GM18511 (cell line): ENCODE results near the gene SLC3A2.

Source experiments
- ATAC-seq: cut with Tn5 transposase; IDR thresholded peaks from one replicate; pipeline ENCODE4 v1.9.1; 2021; ENCODE audit warnings: mild to moderate bottlenecking, moderate library complexity; ENCODE audit not compliant: unreplicated experiment

SLC3A2 gene

DNA sequence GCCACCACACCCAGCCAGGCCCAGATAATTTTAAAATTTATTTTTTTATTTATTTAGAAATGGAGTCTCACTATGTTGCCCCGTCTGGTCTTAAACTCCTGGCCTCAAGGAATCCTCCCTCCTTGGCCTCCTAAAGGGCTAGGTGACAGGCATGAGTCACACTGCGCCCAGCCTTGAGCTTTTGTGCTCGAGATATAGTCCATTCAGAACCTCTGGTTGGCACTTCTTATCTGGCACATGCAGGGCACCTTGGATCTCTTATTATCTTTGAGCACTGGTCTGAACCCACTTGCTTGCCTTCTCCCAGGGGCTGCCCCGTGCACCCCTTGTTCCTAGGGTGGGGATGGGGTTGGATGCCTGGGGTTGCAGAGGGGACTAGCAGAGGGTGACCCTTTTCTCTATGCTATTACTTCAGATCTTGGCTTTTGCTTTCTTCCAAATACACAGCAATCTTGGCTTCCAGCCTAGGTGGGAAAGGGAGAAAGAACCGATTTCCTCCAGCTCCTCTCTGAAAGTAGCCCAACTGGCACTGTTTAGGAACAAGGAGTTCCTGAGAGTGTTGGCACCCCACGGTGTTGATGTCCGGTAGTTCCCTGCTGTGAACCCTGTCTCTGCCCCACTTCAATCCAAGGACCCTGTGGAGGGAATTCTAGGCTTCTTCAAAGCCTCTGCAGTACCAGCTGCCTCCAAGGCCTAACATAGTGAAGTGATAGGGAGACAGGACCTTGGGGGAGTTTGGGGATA, 1.3 kb upstream of the SLC3A2 start:
- ATAC-seq: no peak

DNA sequence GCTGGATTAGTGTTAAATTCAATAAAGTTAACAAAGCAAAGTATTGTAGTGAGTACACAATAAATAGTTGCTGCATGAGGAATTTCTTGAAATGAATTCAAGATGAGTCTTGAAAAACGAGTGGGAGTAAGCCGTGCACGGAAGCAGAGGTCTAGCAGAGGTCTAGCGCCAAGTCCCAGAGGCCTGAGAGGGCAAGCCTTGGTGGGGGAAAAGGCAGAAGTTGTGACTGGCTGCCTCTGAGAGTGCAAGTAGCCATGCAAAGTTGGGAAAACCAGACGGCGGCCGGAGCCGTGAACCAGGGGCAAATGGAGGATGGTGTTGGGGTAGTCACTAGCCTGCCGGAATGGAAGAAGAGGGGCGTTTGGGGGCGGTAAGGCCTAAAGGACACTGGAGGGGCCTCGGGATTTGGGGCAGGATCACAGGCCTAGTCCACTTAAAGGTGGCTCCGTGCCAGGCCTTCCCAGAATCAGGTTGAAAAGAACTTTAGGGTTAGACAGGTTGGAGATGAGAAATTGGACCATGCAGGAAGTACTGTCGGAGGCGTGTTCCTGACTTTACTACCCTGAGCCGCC, 379 bp upstream of the SLC3A2 start:
- ATAC-seq: peak; percentile 39

DNA sequence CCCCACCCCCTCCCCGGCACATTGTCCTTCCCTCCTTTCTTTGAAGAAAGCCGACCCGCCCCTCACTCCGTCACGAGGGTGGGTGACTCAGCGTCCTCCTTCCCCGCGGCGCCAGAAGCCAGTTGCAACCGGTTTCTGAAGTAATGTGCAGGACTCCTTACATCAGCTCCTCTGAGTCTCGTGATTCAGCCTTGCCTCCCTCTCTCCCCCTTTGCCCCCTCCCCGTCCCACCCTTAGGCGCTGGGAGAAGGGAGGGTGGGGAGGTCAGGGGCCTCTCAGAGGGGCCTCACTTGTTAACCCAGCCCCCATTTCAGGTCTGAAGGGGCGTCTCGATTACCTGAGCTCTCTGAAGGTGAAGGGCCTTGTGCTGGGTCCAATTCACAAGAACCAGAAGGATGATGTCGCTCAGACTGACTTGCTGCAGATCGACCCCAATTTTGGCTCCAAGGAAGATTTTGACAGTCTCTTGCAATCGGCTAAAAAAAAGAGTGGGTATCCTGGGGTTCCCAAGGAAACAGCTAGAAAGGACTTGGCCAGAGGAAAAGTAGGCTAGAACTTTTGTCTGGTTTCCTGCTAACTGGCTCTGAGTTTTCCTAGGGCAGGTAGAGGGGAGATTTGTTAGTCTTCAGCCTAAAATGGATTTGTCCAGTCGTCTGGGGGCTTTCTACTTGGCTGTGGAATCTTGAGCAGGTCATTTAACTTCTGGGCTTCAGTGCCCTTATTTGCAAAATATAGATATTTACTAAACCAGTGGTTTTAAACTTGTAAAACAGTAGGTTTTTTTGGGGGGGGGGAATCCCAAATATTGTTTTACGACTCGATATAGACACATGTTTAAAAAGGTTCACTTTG, 1.1 kb downstream of the SLC3A2 start:
- ATAC-seq: peak; percentile 57

DNA sequence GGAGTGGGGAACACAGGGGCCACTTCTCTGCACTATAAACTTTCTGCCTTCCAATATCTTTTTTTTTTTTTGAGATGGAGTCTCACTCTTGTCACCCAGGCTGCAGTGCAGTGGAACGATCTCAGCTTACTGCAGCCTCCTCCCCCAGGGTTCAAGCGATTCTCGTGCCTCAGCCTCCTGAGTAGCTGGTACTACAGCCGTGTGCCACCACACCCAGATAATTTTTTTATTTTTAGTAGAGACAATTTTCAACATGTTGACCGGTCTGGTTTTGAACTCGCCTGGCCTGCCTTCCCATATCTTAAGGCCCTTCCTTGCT, 1.7 kb downstream of the SLC3A2 start:
- no peak for ATAC-seq

DNA sequence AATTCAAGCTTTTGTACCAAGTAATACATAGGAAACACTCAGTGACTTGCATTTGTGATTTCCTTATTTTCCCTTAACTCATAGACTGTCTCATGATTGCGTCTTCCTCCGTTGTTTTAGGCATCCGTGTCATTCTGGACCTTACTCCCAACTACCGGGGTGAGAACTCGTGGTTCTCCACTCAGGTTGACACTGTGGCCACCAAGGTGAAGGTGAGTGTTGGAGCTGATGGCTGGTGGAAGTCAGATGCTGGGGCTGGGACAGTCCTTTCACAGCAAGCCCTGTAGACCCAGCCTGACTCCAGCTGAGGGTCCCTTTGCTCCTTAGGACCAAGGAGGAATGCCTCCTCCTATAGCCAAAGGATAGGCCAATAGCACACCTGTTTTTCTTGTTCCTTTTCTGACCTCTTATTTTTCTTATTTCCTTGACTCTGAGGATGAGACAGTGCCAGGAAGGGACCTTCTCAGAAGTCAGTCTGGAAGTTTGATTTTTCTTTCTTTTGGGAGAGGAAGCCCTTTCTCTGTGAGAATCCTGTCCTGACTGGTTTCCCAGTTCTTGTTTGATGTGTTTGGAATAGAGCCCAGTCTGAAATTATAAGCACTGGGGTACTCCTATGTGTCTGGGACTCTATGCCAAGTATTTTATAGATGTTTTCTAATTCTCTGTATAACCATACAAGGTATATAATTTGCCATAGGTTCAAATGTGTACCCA, 2.2 kb downstream of the SLC3A2 start:
- no peak for ATAC-seq

DNA sequence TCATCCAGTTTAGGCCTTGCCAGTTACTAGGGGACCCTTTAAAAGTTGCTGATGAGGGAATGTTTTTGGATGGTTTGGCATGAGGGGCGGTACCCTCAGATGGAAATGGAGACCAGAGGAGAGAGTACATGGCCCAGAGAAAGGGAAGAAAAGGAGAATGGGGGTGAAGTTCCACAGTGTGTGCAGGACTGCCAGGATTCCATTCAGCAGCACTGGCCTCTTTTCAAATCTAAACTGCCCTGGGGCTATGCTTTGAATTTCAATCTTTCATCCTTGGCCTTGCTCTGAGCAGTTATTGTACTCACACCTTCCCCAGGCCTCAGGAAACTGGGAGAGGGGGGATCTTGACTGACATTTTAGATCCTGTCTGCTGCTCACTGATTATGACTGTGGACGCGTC, 3.0 kb downstream of the SLC3A2 start:
- no peak for ATAC-seq

DNA sequence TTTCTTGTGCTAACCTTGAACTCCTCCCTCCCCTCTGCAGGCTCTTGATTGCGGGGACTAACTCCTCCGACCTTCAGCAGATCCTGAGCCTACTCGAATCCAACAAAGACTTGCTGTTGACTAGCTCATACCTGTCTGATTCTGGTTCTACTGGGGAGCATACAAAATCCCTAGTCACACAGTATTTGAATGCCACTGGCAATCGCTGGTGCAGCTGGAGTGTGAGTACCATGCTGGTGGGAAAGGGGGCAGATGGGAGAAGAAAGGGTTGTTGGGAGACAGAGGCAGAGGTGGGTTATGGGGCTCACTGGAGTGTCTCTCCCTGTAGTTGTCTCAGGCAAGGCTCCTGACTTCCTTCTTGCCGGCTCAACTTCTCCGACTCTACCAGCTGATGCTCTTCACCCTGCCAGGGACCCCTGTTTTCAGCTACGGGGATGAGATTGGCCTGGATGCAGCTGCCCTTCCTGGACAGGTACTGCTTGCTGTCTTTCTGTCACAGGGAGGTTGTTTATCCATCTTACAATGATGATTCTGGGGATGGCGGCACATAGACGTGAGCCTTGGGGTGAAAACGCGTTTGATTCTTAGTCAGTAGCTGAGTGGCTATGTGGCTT, 4.5 kb downstream of the SLC3A2 start:
- ATAC-seq: no peak

GRCh38 chr11:62888406-62888805, 7.7 kb downstream of the SLC3A2 start:
- no peak for ATAC-seq

- ATAC-seq: no peak
Measured at GRCh38 chr11:62889126-62889483, 8.4 kb downstream of the SLC3A2 start.

- no peak for ATAC-seq
Measured at GRCh38 chr11:62889484-62890437, 9.1 kb downstream of the SLC3A2 start.

DNA sequence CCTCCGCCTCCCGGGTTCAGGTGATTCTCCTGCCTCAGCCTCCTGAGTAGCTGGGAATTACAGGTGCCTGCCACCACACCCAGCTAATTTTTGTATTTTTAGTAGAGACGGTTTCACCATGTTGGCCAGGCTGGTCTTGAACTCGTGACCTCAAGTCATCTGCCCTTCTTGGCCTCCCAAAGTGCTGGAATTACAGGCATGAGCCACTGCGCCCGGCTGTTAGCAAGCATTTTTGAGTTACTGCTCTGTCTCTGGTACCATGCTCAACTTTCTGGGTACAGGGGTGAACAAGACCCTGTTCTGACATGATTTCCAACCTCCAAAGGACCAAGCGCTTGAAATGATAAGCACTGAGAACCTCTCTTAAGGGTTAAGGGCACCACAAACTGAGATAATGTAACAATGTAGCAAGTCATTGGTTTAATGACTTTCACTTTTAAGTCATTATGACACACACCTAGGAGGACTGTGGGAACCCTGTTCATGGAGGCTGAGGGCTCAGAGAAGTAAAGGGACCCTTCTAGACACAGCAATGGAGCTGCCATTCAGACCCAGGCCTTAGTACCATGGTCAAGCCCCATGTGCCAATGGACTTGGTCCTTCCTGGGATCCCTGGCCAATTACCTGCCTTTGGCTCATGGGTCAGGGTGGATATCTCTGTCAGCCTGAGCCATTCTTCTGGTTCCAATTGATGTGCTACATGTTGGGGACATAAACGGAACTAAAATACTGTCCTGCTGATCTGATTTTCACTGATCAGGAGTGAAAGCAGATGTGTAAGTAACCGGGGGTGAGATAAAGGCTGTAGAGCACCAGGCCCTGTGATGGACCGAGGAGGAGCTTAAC, 11.6 kb downstream of the SLC3A2 start:
- no peak for ATAC-seq

- no peak for ATAC-seq
Measured at GRCh38 chr11:62895501-62895900, 14.8 kb downstream of the SLC3A2 start.

DNA sequence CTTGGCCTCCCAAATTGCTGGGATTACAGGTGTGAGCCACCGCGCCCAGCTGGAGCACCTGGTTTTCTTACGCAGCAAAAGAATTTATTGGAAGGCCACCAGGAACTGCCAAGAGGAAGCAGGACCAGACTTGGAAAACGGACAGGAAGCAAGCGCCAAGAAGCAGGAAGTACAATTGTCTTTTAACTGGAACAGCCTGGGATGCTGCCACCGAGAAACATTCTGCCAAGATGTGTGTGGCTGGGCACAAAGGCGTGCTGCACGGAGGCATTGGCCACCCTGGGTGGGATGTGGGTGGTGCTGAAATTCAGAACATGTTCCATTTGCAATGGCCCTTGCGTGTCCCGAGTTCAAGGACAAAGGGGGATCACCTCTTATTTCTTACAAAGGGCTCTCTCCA, 15.4 kb downstream of the SLC3A2 start:
- no peak for ATAC-seq

- no peak for ATAC-seq
Measured at GRCh38 chr11:62897311-62897710, 16.6 kb downstream of the SLC3A2 start.

DNA sequence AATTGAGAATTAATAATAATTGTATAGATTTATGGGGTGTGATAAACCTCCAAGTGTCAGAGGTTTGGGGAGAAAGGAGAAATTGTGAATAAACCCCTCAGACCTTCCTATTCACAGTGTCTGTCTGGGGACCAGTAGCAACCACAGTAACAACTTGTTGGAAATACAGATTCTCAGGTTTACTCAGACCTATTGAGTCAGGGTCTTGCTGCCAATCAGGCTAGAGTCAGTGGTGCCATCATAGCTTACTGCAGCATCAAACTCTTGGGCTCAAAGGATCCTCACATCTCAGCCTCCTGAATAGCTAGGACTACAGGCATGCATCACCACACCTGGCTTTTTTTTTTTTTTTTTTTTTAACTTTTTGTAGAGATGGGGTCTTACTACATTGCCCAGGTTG, 17.3 kb downstream of the SLC3A2 start:
- ATAC-seq: no peak

DNA sequence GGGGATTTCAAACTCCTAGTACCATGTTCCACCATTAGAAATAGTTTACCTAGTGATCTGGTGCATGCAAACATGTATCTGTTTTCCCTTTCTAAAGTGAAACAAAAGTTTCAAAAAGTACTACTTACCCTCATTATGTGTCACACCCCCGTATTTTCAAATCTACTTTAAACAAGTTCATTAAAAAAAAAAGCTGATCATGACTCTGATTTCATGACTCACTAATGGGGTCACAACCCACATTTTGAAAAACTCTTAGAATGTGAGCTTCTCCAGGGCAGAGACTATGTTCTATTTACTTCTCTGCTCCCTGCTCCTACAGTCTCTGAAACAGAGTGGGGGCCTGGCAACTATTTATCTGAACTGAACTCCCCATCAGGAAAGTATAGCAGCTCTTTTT, 22.2 kb downstream of the SLC3A2 start:
- ATAC-seq: no peak

DNA sequence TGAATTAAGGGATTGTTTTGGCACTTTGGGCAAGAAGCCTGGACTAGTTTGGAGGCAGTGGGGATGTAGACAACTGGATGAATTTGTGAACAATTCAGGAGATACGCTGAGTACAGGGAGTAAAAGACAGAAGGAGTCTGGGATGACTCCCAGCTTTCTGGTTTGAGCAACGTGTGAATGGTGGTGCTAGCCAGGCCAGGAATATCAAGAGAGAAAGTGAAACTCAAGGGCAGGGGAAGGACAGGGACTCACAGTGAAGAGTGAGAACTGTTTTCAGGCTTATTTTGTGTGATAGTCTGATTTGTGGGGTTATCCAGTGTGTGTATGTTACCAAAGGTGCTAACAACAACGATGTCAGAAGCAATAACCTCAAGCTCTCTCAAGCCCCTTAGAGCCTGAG, 24.6 kb downstream of the SLC3A2 start:
- no peak for ATAC-seq

DNA sequence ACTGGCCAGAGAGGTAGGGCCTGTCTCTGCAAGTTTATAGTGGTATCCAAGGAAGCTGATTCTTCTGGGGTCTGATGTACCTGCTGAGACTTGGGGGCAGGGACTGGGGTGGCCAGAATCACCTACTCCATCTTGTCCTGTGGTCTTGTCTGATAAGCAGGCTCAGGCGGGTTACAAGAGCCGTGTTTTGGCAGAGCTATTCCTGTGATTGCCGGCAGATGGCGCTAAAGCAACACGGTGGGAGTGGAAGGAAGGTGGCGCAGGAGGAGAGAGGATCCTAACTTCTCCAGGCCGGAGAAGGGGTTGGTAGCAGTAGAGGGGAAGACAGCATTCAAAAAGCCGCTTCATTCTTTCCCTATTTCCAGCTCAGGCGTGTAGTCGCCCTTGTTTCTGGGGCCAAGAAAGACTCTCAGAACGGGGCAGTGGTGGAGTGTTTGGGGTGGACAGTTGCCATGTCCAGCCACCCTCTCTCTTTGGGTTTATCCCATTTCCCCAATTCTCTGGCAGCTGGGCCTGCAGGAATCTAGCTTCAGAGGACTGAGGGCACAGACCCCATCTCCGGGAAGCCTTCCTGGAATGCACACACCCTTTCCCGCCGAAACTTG, 25.3 kb downstream of the SLC3A2 start:
- ATAC-seq: no peak
